T-helper 2 cell treated with Interferon-gamma antibody and Interleukin-4, amounts not matched to agents 5 μg/mL and 100 μg/mL, for 36 hours (primary cell): ENCODE results near the gene CORO2B.
"Not testable (repeated sequence)": the region's sequence is repeated elsewhere in the genome, so short reads cannot be mapped to it uniquely, and the experiment has no call there.

ENCODE experiments used
- DNase-seq: peaks from one replicate; pipeline ENCODE4 v3.0.0; 2021; ENCODE audit warnings: low spot score
- H3K27ac Mint-ChIP-seq: one replicate; pipeline ENCODE4 v1.8.0; 2021; ENCODE audit warnings: mild to moderate bottlenecking, mixed read lengths
- H3K27me3 Mint-ChIP-seq: one replicate; pipeline ENCODE4 v1.8.0; 2021; ENCODE audit warnings: low read depth, mixed read lengths
- H3K36me3 Mint-ChIP-seq: one replicate; pipeline ENCODE4 v1.8.0; 2021; ENCODE audit warnings: low read depth, mixed read lengths
- H3K4me1 Mint-ChIP-seq: one replicate; pipeline ENCODE4 v1.8.0; 2021; ENCODE audit warnings: low read depth, mixed read lengths
- H3K4me3 Mint-ChIP-seq: one replicate; pipeline ENCODE4 v1.8.0; 2022; ENCODE audit warnings: mild to moderate bottlenecking, moderate library complexity, mixed read lengths
- H3K9me3 Mint-ChIP-seq: one replicate; pipeline ENCODE4 v1.8.0; 2021; ENCODE audit warnings: mixed read lengths

CORO2B gene

DNA sequence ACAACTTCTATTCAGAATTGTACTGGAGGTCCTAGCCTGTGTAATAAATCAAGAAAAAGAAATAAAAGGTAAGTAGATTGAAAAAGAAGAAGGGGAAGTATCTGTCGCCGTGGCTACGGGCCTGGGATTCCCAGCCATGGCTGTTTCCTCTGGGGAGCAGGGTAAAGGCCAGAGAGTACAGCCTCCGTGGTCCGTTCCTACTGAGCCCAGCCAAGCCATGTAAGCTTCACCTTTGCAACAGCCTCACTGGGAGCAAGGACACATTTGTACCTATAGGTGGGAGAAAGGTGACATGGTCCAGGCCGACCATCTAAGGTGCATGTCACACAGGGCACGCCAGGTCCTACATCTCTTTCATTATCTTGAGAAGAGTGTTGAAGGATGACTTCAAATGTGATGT, 170.6 kb downstream of the CORO2B start:
- no peak overlapping the region for H3K27ac Mint-ChIP-seq
- peaks cover 1% of the 10 kb centered on the region for H3K4me1 Mint-ChIP-seq
- no peaks in the 10 kb centered on the region for H3K27me3 Mint-ChIP-seq
- no peaks in the 10 kb centered on the region for H3K36me3 Mint-ChIP-seq
- no peak overlapping the region for H3K4me3 Mint-ChIP-seq
- no peak for DNase-seq
- H3K9me3 Mint-ChIP-seq: no peaks in the 10 kb centered on the region

DNA sequence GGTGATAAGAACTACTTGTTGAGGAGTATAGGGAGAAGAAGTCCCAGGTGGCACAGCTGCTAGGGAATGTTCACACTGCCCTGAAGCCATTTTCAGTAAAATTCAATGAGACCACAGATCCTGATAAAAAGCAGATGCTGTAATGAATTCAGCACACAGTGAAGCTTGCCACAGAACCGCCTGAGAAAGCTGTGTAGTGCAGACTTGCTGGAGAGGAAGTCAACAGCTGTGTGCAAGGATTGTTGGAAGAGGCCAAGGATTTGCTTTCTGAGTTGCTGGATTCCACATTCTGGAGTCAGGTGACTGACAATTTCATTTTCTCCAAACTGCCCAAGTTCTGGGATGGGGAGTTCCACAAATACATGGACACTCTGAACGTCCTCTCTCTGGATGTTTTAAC, 171.0 kb downstream of the CORO2B start:
- Mint-ChIP-seq H3K27me3 (no peaks in the 10 kb centered on the region), H3K4me1 (peaks cover 3% of the 10 kb centered on the region), H3K36me3 (no peaks in the 10 kb centered on the region)

DNA sequence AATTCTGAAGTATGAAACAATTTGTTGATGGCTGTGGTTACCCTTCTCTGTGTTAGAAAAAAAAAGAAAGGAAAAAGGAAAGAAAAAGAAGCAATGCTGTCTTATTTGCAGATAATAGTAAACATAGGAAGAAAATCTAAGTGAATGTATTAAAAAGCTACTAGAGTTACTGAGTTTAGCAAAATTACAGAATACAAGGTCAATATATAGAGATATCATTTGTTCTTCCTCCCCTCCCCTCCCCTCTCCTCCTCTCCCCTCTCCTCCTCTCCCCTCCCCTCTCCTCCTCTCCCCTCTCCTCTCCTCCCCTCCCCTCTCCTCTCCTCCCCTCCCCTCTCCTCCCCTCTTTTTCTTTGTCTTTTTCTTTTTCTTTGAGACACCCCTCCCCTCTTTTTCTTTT, 172.8 kb downstream of the CORO2B start:
- peak overlapping the region; percentile 11 for H3K27ac Mint-ChIP-seq
- DNase-seq: no peak
- H3K36me3 Mint-ChIP-seq: no peaks in the 10 kb centered on the region
- H3K9me3 Mint-ChIP-seq: no peaks in the 10 kb centered on the region
- H3K4me1 Mint-ChIP-seq: peaks cover 5% of the 10 kb centered on the region
- no peaks in the 10 kb centered on the region for H3K27me3 Mint-ChIP-seq
- H3K4me3 Mint-ChIP-seq: no peak overlapping the region

More for the DNA sequence above, 171.0 kb downstream of the CORO2B start:
- H3K9me3 Mint-ChIP-seq: no peaks in the 10 kb centered on the region
- no peak overlapping the region for H3K4me3 Mint-ChIP-seq
- no peak for DNase-seq
- no peak overlapping the region for H3K27ac Mint-ChIP-seq

DNA sequence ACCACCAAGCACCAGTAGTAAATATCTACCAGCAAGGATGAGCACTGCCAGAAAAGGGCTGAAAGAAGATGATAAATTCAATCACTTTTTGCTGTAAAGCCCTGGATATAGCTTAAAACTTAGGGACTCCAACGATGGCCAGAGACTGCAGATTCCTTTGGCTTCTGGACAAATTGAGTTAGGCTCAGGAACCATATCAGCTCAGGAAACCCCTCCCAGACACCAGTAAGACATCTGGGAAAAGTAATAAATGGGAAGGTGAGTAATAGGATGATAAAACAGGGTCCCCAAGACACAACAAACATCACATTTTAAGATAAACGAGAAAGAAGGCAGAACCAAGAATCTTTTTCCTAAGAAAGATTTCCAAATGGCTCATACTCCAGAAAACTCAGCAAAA, 176.9 kb downstream of the CORO2B start:
- peaks cover 5% of the 10 kb centered on the region for H3K4me1 Mint-ChIP-seq
- H3K9me3 Mint-ChIP-seq: no peaks in the 10 kb centered on the region
- H3K27me3 Mint-ChIP-seq: peaks cover 12% of the 10 kb centered on the region
- H3K36me3 Mint-ChIP-seq: no peaks in the 10 kb centered on the region
- H3K27ac Mint-ChIP-seq: no peak overlapping the region
- no peak overlapping the region for H3K4me3 Mint-ChIP-seq
- DNase-seq: no peak

DNA sequence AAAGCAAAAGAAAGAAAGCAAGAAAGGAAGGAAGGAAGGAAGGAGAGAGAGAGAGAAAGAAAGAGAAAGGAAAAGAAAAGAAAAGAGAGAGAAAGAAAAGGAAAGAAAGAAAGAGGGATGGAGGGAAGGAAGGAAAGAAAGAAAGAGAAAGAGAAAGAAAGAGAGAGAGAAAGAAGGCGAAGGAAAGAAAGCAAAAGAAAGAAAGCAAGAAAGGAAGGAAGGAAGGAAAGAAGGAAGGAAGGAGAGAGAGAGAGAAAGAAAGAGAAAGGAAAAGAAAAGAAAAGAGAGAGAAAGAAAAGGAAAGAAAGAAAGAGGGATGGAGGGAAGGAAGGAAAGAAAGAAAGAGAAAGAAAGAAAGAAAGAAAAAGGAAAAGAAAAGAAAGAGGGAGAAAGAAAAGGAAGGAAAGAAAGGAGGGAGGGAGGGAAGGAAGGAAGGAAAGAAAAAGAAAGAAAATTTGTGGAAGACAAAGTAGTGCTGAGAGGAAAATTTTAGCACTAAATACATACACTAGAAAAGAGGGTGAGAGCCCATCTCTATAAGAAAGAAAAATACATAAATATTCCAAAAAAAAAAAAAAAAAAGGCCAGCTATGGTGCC, 181.3 kb downstream of the CORO2B start:
- not testable (repeated sequence) for H3K4me1 Mint-ChIP-seq, H3K4me3 Mint-ChIP-seq, H3K27ac Mint-ChIP-seq, DNase-seq, H3K9me3 Mint-ChIP-seq, H3K36me3 Mint-ChIP-seq
- H3K27me3 Mint-ChIP-seq: peaks cover 41% of the 10 kb centered on the region

DNA sequence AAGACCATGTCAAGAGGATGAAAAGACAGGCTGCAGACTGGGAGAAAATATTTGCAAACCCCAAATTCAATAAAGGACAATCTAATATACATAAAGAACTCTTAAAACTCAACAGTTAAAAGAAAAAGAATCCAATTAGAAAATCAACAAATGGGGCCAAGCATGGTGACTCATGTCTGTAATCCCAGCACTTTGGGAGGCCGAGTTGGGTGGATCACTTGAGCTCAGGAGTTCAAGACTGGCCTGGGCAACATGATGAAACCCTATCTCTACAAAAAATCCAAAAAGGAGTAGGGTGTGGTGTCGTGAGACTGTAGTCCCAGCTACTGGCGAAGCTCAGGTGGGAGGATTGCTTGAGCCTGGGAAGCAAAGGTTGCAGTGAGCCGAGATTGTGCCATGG, 184.3 kb downstream of the CORO2B start:
- H3K4me3 Mint-ChIP-seq: no peak overlapping the region
- no peaks in the 10 kb centered on the region for H3K9me3 Mint-ChIP-seq
- no peak overlapping the region for H3K27ac Mint-ChIP-seq
- H3K36me3 Mint-ChIP-seq: no peaks in the 10 kb centered on the region
- H3K4me1 Mint-ChIP-seq: no peaks in the 10 kb centered on the region
- no peak for DNase-seq
- peaks cover 46% of the 10 kb centered on the region for H3K27me3 Mint-ChIP-seq

DNA sequence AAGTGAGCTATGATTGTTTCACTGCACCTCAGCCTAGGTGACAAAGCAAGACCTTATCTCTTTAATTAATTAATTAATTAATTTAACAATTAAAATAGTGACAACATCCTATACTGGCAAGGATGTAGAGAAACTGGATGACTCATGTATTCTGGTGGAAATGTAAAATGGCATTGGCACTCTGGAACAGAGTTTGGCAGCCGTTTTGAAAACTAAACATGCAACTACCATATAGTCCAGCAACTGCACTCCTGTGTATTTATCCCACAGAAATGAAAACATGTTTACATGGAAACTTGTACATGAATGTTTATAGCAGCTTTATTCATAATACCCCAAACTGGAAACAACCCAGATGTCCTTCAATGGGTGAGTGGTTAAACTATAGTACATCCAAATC, 185.3 kb downstream of the CORO2B start:
- Mint-ChIP-seq H3K9me3 (no peaks in the 10 kb centered on the region), H3K4me3 (no peak overlapping the region), H3K27me3 (peaks cover 46% of the 10 kb centered on the region), H3K27ac (no peak overlapping the region), H3K36me3 (no peaks in the 10 kb centered on the region), H3K4me1 (no peaks in the 10 kb centered on the region)
- no peak for DNase-seq

DNA sequence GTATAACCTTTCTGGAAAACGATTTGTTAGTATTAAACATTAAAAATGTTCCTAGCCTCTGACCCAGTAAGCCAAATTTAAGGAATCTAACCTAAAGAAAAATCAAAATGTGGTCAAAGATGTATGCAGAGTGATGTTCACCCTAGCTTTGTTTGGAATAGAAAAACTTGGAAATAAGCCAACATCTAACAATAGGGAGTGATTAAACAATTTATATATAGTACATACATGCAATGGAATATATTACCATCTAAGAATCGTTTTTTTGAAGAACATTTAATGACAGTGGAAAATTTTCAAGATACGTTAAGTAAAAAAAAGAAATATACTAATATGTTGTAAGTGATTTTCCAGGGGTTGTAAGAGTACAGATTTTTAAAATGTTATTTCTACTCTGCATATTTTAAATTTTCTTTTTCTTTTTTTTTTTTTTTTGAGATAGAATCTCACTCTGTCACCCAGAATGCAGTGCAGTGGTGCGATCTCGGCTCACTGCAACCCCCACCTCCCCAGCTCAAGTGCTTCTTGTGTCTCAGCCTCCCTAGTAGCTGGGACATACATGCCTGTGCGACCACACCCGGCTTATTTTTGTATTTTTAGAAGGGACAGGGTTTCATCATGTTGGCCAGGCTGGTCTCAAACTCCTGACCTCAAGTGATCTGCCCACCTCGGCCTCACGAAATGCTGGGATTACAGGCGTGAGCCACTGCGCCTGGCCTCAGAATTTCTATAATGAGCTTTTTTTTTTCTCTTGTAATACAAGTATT, 187.0 kb downstream of the CORO2B start:
- DNase-seq: no peak
- Mint-ChIP-seq H3K27ac (no peak overlapping the region), H3K36me3 (no peaks in the 10 kb centered on the region), H3K4me3 (no peak overlapping the region), H3K9me3 (no peaks in the 10 kb centered on the region), H3K4me1 (no peaks in the 10 kb centered on the region), H3K27me3 (peaks cover 37% of the 10 kb centered on the region)

DNA sequence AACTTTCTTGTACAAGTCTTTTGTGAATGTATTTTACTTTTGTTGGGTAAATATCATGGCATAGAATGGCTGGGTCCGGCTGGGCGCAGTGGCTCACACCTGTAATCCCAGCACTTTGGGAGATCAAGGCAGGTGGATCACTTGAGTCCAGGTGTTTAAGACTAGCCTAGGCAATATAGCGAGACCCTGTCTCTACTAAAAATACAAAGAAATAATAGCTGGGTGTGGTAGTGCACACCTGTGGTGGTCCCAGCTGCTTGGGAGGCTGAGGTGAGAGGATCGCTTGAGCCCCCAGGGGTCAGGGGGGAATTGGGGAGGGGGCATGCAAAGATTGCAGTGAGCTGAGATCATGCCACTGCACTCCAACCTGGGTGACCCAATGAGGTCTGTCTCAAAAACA, 189.0 kb downstream of the CORO2B start:
- no peaks in the 10 kb centered on the region for H3K4me1 Mint-ChIP-seq
- no peak overlapping the region for H3K27ac Mint-ChIP-seq
- no peak overlapping the region for H3K4me3 Mint-ChIP-seq
- H3K9me3 Mint-ChIP-seq: no peaks in the 10 kb centered on the region
- no peaks in the 10 kb centered on the region for H3K36me3 Mint-ChIP-seq
- DNase-seq: no peak
- peaks cover 19% of the 10 kb centered on the region for H3K27me3 Mint-ChIP-seq

DNA sequence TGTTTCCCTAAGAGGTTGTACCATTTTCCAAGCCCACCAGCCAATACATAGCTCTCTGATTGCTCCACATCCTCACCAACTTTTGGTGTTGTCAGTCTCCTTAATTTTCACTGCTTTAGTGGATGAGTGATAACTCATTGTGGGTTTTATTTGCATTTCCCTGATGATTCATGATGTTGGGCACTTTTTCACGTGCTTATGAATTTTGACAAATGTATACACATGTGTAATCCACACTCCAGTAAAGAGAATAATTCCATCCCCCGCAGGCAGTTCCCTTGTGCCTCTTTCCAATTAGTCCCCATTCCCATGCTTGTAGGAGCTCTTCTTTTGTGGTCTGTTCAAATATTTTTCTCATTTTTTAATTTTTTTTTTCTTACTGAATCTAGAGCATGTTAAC, 189.5 kb downstream of the CORO2B start:
- H3K4me3 Mint-ChIP-seq: no peak overlapping the region
- no peaks in the 10 kb centered on the region for H3K9me3 Mint-ChIP-seq
- no peak overlapping the region for H3K27ac Mint-ChIP-seq
- DNase-seq: no peak
- no peaks in the 10 kb centered on the region for H3K36me3 Mint-ChIP-seq
- peaks cover 16% of the 10 kb centered on the region for H3K27me3 Mint-ChIP-seq
- H3K4me1 Mint-ChIP-seq: no peaks in the 10 kb centered on the region

DNA sequence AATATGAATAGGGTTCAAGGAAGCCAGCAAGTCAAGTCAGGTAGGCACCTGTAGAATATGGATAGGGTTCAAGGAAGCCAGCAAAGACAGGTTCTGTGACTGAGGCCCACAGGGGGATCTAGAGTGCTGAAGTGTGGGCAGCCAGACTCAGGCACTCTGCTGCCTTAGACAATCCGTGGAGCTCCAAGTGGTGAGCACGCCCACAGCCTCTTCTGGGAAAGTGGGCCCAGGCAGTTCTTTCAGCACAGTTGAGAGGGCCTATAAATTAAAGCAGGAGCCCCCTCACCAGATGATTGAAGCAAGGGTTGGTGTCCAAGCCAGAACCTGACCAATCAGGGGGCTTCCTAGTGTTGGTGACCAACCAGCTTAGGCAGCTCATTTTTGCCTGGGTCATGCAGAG, 190.9 kb downstream of the CORO2B start:
- H3K27ac Mint-ChIP-seq: no peak overlapping the region
- peaks cover 10% of the 10 kb centered on the region for H3K27me3 Mint-ChIP-seq
- H3K4me3 Mint-ChIP-seq: no peak overlapping the region
- DNase-seq: no peak
- no peaks in the 10 kb centered on the region for H3K36me3 Mint-ChIP-seq
- no peaks in the 10 kb centered on the region for H3K4me1 Mint-ChIP-seq
- no peaks in the 10 kb centered on the region for H3K9me3 Mint-ChIP-seq

DNA sequence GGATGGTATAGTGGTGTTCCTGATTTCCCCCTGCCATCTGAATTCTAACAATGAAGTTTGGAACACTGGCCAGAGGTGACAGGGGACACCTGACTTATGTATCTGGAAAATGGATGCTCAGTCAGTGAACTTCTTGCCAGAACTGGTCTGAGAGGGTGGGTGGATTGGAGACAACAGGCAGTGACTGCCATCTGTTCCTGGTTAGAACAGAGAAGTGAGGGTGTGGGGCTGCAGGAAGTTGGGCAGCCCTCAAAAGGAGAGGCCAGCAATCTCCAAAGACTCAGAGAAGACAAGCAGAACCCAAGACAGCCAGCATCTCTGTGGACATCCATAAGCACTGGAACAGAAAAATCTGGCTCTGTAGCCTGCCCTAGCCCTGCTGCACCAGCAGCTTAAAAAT, 191.4 kb downstream of the CORO2B start:
- Mint-ChIP-seq H3K4me1 (no peaks in the 10 kb centered on the region), H3K27me3 (peaks cover 7% of the 10 kb centered on the region), H3K4me3 (no peak overlapping the region), H3K36me3 (no peaks in the 10 kb centered on the region), H3K9me3 (no peaks in the 10 kb centered on the region), H3K27ac (no peak overlapping the region)
- no peak for DNase-seq

DNA sequence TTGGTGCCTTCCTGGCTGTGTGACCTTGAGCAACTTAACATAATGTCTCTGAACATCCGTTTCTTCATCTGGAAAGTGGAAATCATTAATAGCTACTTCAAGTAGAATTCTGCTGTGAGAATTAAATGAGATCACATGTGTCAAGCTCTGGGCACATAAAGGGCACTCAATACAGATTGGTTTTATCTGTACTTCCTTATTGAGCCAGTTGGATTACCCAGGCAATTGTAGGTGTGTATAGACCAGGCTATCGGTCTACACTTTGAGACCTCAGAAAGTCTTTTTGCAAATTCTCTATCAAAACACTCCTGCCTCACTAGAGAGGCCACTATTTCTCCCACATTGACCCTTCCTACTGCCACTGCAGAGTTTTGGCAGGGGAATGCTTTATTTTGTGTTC, 194.2 kb downstream of the CORO2B start:
- H3K4me3 Mint-ChIP-seq: no peak overlapping the region
- peaks cover 10% of the 10 kb centered on the region for H3K36me3 Mint-ChIP-seq
- DNase-seq: no peak
- H3K27ac Mint-ChIP-seq: no peak overlapping the region
- no peaks in the 10 kb centered on the region for H3K9me3 Mint-ChIP-seq
- no peaks in the 10 kb centered on the region for H3K4me1 Mint-ChIP-seq
- H3K27me3 Mint-ChIP-seq: peaks cover 3% of the 10 kb centered on the region

DNA sequence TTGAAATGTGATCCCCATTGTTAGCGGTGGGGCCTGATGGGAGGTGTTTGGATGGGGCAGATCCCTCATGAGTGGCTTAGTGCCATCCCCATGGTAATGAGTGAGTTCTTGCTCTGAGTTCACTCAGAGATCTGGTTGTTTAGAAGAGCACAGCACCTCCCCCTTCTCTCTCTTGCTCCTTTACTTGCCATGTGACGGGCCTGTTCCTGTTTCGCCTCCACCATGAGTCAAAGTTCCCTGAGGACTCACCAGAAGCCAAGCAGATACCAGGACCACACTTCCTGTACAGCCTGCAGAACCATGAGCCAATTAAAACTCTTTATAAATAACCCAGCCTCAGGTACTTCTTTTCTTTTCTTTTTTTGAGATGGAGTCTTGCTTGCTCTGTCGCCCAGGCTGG, 195.3 kb downstream of the CORO2B start:
- H3K9me3 Mint-ChIP-seq: no peaks in the 10 kb centered on the region
- H3K4me3 Mint-ChIP-seq: no peak overlapping the region
- peak; percentile 2 for DNase-seq
- H3K27ac Mint-ChIP-seq: no peak overlapping the region
- peaks cover 19% of the 10 kb centered on the region for H3K36me3 Mint-ChIP-seq
- peaks cover 3% of the 10 kb centered on the region for H3K27me3 Mint-ChIP-seq
- H3K4me1 Mint-ChIP-seq: no peaks in the 10 kb centered on the region
